22Rv1 (cell line): Measurements from ENCODE around the gene MVK.

Experiments
- CTCF ChIP-seq: fragments of 450-650 bp; IDR thresholded peaks from 2 replicates; pipeline ENCODE4 v1.5.1; 2017; ENCODE audit warnings: mild to moderate bottlenecking
- ZFX ChIP-seq: fragments of 450-650 bp; IDR thresholded peaks from 2 replicates; pipeline ENCODE4 v1.6.1; 2017; ENCODE audit warnings: antibody characterized with exemption, borderline replicate concordance

- TF ChIP-seq CTCF (no peak), ZFX (no peak)
Measured at GRCh38 chr12:109640961-109641360, 67.4 kb downstream of the MVK start.
